ENCODE results near the gene RPL10.

Gene RPL10

GRCh38 chrX:154362085-154362742 is 36.0 kb upstream of the RPL10 start:
- DNase-seq: no peak

- no peak for DNase-seq
Measured at GRCh38 chrX:154363706-154364439, 34.3 kb upstream of the RPL10 start.

- DNase-seq: no peak
Measured at GRCh38 chrX:154365052-154365600, 33.1 kb upstream of the RPL10 start.

GRCh38 chrX:154365997-154366665 is 32.0 kb upstream of the RPL10 start:
- DNase-seq: no peak

GRCh38 chrX:154366666-154367055 is 31.5 kb upstream of the RPL10 start:
- DNase-seq: no peak

- no peak for DNase-seq
Measured at GRCh38 chrX:154367474-154368308, 30.5 kb upstream of the RPL10 start.

- no peak for DNase-seq
Measured at GRCh38 chrX:154368630-154369448, 29.3 kb upstream of the RPL10 start.

GRCh38 chrX:154369449-154370299 is 28.5 kb upstream of the RPL10 start:
- DNase-seq: no peak

GRCh38 chrX:154370300-154371016 is 27.7 kb upstream of the RPL10 start:
- DNase-seq: no peak

GRCh38 chrX:154371017-154371788 is 27.0 kb upstream of the RPL10 start:
- peak; percentile 59 for DNase-seq

- DNase-seq: no peak
Measured at GRCh38 chrX:154371789-154372300, 26.3 kb upstream of the RPL10 start.

- DNase-seq: no peak
Measured at GRCh38 chrX:154372612-154373022, 25.6 kb upstream of the RPL10 start.

GRCh38 chrX:154373340-154374306 is 24.6 kb upstream of the RPL10 start:
- DNase-seq: no peak

GRCh38 chrX:154374313-154375155 is 23.6 kb upstream of the RPL10 start, which contains the start of gene FLNA:
Gene FLNA (minus strand): TSS chrX:154374634. CDS start chrX:154371245, 3,389 bp downstream.
- DNase-seq: no peak

GRCh38 chrX:154375156-154375504 is 23.0 kb upstream of the RPL10 start:
- no peak for DNase-seq

GRCh38 chrX:154376774-154377173 is 21.4 kb upstream of the RPL10 start:
- no peak for DNase-seq
